ENCODE data around the gene CFAP90. TPM values are rescaled to one million over a fixed set of nuclear protein-coding genes. Genes with fewer than 3 reads are reported as not detected.

The CFAP90 gene
- total RNA-seq, 5 donors from 2014 or later (not counting 1 experiment from before 2014, with no cell fraction given) = not detected

DNA sequence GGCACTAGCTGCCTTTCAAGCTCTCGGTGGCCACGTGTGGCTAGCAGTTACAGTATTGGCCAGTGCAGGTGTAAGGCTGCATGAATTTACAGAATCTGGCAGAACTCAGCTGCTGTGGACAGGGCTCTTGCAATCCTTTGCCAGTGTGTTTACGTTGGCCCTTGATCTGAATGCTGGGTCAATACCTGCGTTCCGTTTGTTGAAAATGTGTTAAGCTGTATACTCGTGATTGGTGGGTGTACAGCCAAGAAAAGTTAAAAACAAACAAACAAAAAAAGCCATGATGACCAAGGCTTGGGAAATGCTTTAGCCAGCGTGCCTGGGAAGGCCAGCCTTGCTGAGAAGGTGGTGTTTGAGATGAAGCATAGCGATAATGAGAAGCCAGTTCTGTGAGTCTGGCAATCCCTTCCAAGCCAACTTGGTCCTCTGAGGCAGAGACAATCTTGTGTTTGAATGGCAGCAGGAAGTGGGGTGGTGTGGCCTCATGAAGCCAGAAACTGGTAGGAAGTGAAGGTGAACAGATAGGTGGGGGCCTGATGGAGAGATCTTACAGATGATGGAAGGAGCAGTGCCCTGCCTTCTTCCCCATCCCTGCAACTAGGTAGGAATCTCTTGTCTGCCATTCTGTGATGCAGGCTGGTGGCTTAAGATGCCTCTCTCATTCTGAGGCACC lies 820 bp upstream of the CFAP90 start:
- WGBS (ENCODE audit: insufficient coverage) = 98% methylated on average over 5 of the region's 8 CpGs
- CTCF ChIA-PET = no interaction called here
- ATAC-seq (replicated peaks in 1 of 4) = peak in 3 of 4 experiments; percentile 31 to 41 (median 36)

DNA sequence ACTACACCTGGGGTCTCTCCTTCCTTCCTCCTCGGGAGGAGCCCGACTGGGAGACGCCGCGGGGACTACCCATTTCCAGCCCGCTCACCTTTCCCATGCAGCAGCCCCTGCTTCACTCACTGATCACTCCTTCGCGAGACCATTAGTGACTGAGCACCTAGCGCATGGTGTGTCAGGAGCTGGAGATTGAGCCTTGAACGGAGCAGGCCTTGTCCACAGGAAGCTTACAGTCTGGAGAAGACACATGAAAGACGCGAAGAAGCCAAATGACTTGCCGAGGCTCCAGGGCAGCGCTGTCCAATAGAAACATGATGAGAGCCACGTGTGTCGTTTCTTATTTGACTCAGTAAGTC lies 283 bp upstream of the CFAP90 start:
- Histone ChIP-seq H3K27me3 (replicated peaks in 1 of 2; ENCODE audit: control insufficient read depth in 2 of 2, extremely low read depth in 1 of 2, insufficient read depth in 2 of 2, low read length in 1 of 2) (peaks cover 7 to 28% of the 10 kb centered on the region in 2 experiments), H3K9me3 (no peaks in the 10 kb centered on the region), H3K27ac (ENCODE audit: low read length) (no peak overlapping the region), H3K4me1 (ENCODE audit: control insufficient read depth in 1 of 2, extremely low read depth in 1 of 2, insufficient read depth in 2 of 2, low read length in 2 of 2) (peaks cover 3 to 26% of the 10 kb centered on the region in 2 experiments), H3K4me3 (ENCODE audit: control insufficient read depth in 1 of 2, extremely low read depth in 1 of 2, low read length in 1 of 2) (peak overlapping the region in 1 of 2 donors; percentile 23), H3K36me3 (ENCODE audit: control insufficient read depth in 2 of 2, extremely low read depth in 1 of 2, insufficient read depth in 1 of 2, low read length in 1 of 2) (no peaks in the 10 kb centered on the region)
- Mint-ChIP-seq H3K27me3 (peaks cover 9 to 24% of the 10 kb centered on the region in 2 donors), H3K4me1 (peaks cover 16 to 23% (median 21%) of the 10 kb centered on the region in 3 donors), H3K9me3 (no peaks in the 10 kb centered on the region), H3K27ac (no peak overlapping the region), H3K4me3 (peak overlapping the region; percentile 76 to 83 (median 82)), H3K36me3 (no peaks in the 10 kb centered on the region)
- ChIA-PET POLR2A (interaction anchor here in 1 of 2 donors (0.6 kb wide), 2 partner anchors 19 to 23 kb away, joined by 4 to 6 read pairs; no protein-coding TSS in a partner anchor), CTCF (interaction anchor here in 1 of 2 donors (0.8 kb wide), 1 partner anchor 21 kb away, joined by 3 read pairs; no protein-coding TSS in a partner anchor)
- ATAC-seq (replicated peaks in 1 of 4) (no peak), DNase-seq (no peak)
- WGBS (ENCODE audit: insufficient coverage) = 89% methylated on average over 10 of the region's 16 CpGs

More for the DNA sequence above, 820 bp upstream of the CFAP90 start:
- Mint-ChIP-seq H3K4me1 (peaks cover 16 to 23% (median 21%) of the 10 kb centered on the region in 3 donors), H3K27me3 (peaks cover 9 to 24% of the 10 kb centered on the region in 2 donors), H3K36me3 (no peaks in the 10 kb centered on the region), H3K4me3 (peak overlapping the region; percentile 76 to 83 (median 82)), H3K27ac (no peak overlapping the region), H3K9me3 (no peaks in the 10 kb centered on the region)
- POLR2A ChIA-PET = no interaction called here
- DNase-seq = peak in 2 of 35 experiments; percentile 3 to 14
- Histone ChIP-seq H3K27me3 (replicated peaks in 1 of 2; ENCODE audit: control insufficient read depth in 2 of 2, extremely low read depth in 1 of 2, insufficient read depth in 2 of 2, low read length in 1 of 2) (peaks cover 7 to 28% of the 10 kb centered on the region in 2 experiments), H3K9me3 (no peaks in the 10 kb centered on the region), H3K4me3 (ENCODE audit: control insufficient read depth in 1 of 2, extremely low read depth in 1 of 2, low read length in 1 of 2) (no peak overlapping the region), H3K4me1 (ENCODE audit: control insufficient read depth in 1 of 2, extremely low read depth in 1 of 2, insufficient read depth in 2 of 2, low read length in 2 of 2) (peaks cover 3 to 26% of the 10 kb centered on the region in 2 experiments), H3K27ac (ENCODE audit: low read length) (no peak overlapping the region), H3K36me3 (ENCODE audit: control insufficient read depth in 2 of 2, extremely low read depth in 1 of 2, insufficient read depth in 1 of 2, low read length in 1 of 2) (no peaks in the 10 kb centered on the region)

DNA sequence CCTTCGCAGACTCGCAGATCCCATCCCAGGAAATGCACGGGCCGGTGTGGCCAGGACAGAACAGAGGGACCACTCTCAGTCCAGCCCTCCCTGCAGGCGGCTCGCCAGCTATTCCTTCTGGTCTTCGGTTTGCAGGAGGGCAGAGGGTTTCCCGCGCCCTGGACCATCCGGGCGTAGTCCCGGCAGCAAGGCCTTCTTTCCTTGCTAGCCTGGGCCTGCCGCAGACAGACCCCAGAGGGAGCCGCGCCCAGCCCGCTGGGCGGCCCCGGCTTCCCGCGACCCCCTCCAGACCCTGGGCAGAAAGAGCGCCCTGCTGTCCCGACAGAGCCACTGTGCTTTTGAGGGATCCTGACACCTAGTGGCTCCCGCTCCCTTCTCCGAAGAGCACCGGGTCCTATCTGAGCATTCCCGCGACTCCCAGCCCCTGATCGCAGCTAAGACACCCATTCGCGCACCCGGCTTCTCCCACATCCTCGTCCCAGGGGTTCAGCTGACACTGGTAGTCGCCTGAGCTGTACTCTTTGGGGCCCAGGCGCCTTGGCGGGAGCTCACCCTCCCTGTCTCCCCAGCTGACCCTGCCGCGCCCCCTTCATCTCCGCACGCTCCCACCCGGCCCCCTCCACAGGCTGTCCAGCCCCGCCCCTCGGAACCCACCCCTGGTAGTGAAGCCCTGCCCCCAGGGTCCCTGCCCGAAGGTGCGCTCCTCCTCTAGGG lies 1.1 kb downstream of the CFAP90 start:
- H3K27ac ChIP-seq (ENCODE audit: low read length) = no peak overlapping the region
- Mint-ChIP-seq H3K4me3 (peak overlapping the region; percentile 73 to 83 (median 77)), H3K27ac (no peak overlapping the region), H3K36me3 (no peaks in the 10 kb centered on the region), H3K27me3 (peaks cover 13 to 24% of the 10 kb centered on the region in 2 donors), H3K9me3 (no peaks in the 10 kb centered on the region), H3K4me1 (peaks cover 16 to 23% (median 21%) of the 10 kb centered on the region in 3 donors)
- DNase-seq (peak in 3 of 35 experiments; percentile 10 to 13 (median 11)), ATAC-seq (replicated peaks in 1 of 4) (peak; percentile 13 to 49 (median 42))
- H3K4me3 ChIP-seq (ENCODE audit: control insufficient read depth in 1 of 2, extremely low read depth in 1 of 2, low read length in 1 of 2) = peak overlapping the region; percentile 42 to 69
- CTCF ChIA-PET = no interaction called here
- H3K36me3 ChIP-seq (ENCODE audit: control insufficient read depth in 2 of 2, extremely low read depth in 1 of 2, insufficient read depth in 1 of 2, low read length in 1 of 2) = no peaks in the 10 kb centered on the region
- peaks cover 3 to 26% of the 10 kb centered on the region in 2 experiments for H3K4me1 ChIP-seq (ENCODE audit: control insufficient read depth in 1 of 2, extremely low read depth in 1 of 2, insufficient read depth in 2 of 2, low read length in 2 of 2)
- H3K9me3 ChIP-seq = no peaks in the 10 kb centered on the region
- 6% methylated on average over 44 of the region's 44 CpGs for WGBS (ENCODE audit: insufficient coverage)
- POLR2A ChIA-PET = no interaction called here
- H3K27me3 ChIP-seq (replicated peaks in 1 of 2; ENCODE audit: control insufficient read depth in 2 of 2, extremely low read depth in 1 of 2, insufficient read depth in 2 of 2, low read length in 1 of 2) = peaks cover 7 to 28% of the 10 kb centered on the region in 2 experiments

DNA sequence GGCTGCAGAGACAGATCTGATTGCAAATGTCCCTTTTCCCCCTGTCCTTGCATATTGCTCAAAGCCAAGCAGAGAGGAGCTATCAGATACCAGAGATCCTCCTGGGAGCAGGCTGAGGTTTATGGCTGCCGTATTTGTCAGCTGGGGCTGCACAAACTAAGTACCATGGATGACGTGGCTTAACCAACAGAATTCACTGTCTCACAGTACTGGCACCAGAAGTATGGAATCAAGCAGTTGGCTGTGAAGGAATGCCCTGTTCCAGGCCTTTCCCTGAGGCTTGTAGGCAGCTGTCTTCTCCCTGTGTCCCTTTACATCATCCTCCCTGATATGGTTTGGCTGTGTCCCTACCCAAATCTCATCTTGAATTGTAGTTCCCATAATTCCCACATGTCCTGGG lies 2.6 kb downstream of the CFAP90 start:
- ATAC-seq (replicated peaks in 1 of 4) (no peak), DNase-seq (no peak)
- ChIA-PET CTCF (no interaction called here), POLR2A (interaction anchor here in 1 of 2 donors (0.8 kb wide), 1 partner anchor 17 kb away, joined by 3 read pairs; no protein-coding TSS in a partner anchor)
- no CpG with 5 or more reads among the region's 2 CpGs for WGBS (ENCODE audit: insufficient coverage)
- no peaks in the 10 kb centered on the region for H3K36me3 ChIP-seq (ENCODE audit: control insufficient read depth in 2 of 2, extremely low read depth in 1 of 2, insufficient read depth in 1 of 2, low read length in 1 of 2)
- no peak overlapping the region for H3K27ac Mint-ChIP-seq
- no peak overlapping the region for H3K4me3 Mint-ChIP-seq
- no peaks in the 10 kb centered on the region for H3K9me3 Mint-ChIP-seq
- H3K9me3 ChIP-seq = no peaks in the 10 kb centered on the region
- no peaks in the 10 kb centered on the region for H3K36me3 Mint-ChIP-seq
- peaks cover 7 to 28% of the 10 kb centered on the region in 2 experiments for H3K27me3 ChIP-seq (replicated peaks in 1 of 2; ENCODE audit: control insufficient read depth in 2 of 2, extremely low read depth in 1 of 2, insufficient read depth in 2 of 2, low read length in 1 of 2)
- peaks cover 23 to 26% of the 10 kb centered on the region in 2 donors for H3K27me3 Mint-ChIP-seq
- H3K4me3 ChIP-seq (ENCODE audit: control insufficient read depth in 1 of 2, extremely low read depth in 1 of 2, low read length in 1 of 2) = no peak overlapping the region
- H3K4me1 ChIP-seq (ENCODE audit: control insufficient read depth in 1 of 2, extremely low read depth in 1 of 2, insufficient read depth in 2 of 2, low read length in 2 of 2) = peaks cover 3 to 26% of the 10 kb centered on the region in 2 experiments
- H3K4me1 Mint-ChIP-seq = peaks cover 16 to 23% (median 21%) of the 10 kb centered on the region in 3 donors
- H3K27ac ChIP-seq (ENCODE audit: low read length) = no peak overlapping the region

DNA sequence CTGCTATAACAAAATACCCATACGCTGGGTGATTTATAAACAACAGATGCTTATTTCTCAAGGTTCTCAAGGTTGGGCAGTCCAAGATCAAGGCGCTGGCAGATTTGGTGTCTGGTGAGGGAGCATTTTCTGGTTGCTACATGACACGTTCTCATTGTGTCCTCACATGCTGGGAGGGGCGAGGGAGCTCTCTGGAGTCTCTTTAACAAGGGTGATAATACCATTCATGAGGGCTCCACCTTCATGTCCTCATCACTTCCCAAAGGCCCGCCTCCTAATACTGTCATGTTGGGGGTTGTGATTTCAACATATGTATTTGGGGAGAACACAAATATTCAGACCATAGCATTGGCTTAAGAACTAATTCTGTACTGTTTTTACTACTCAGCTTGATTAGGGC lies 4.6 kb downstream of the CFAP90 start:
- Histone ChIP-seq H3K27ac (ENCODE audit: low read length) (no peak overlapping the region), H3K4me3 (ENCODE audit: control insufficient read depth in 1 of 2, extremely low read depth in 1 of 2, low read length in 1 of 2) (no peak overlapping the region), H3K27me3 (replicated peaks in 1 of 2; ENCODE audit: control insufficient read depth in 2 of 2, extremely low read depth in 1 of 2, insufficient read depth in 2 of 2, low read length in 1 of 2) (peaks cover 7 to 26% of the 10 kb centered on the region in 2 experiments), H3K9me3 (no peaks in the 10 kb centered on the region), H3K36me3 (ENCODE audit: control insufficient read depth in 2 of 2, extremely low read depth in 1 of 2, insufficient read depth in 1 of 2, low read length in 1 of 2) (no peaks in the 10 kb centered on the region), H3K4me1 (ENCODE audit: control insufficient read depth in 1 of 2, extremely low read depth in 1 of 2, insufficient read depth in 2 of 2, low read length in 2 of 2) (peaks cover 3 to 15% of the 10 kb centered on the region in 2 experiments)
- no peak overlapping the region for H3K27ac Mint-ChIP-seq
- ATAC-seq (replicated peaks in 1 of 4) = no peak
- WGBS (ENCODE audit: insufficient coverage) = 78% methylated on average over 2 of the region's 5 CpGs
- peaks cover 26 to 28% of the 10 kb centered on the region in 2 donors for H3K27me3 Mint-ChIP-seq
- CTCF ChIA-PET = no interaction called here
- H3K36me3 Mint-ChIP-seq = no peaks in the 10 kb centered on the region
- H3K4me3 Mint-ChIP-seq = no peak overlapping the region
- H3K4me1 Mint-ChIP-seq = peaks cover 3 to 8% (median 8%) of the 10 kb centered on the region in 3 donors
- no peak for DNase-seq
- POLR2A ChIA-PET = no interaction called here
- no peaks in the 10 kb centered on the region for H3K9me3 Mint-ChIP-seq

DNA sequence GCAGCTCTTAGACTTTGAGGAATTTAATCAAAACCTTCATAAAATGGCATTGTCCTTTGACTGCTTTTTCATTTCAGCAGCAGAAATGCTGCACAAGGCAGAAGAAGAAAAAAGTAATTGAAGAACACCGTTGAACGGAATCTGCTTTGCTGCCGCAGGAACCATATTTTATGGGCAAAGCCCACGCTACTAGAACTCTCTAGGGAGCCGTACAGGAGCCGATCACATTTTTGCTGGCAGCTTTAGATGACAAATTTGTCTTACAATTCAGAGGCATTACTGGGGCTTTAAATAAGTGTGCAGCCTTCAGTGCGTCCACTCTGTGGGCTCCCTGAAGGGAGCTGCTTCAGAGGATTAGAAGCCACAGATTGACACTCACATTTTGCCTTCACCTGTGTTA lies 5.4 kb downstream of the CFAP90 start:
- ChIA-PET POLR2A (no interaction called here), CTCF (interaction anchor here in 1 of 2 donors (0.5 kb wide), 1 partner anchor 93 kb away, joined by 3 read pairs; no protein-coding TSS in a partner anchor)
- peaks cover 0 to 6% (median 5%) of the 10 kb centered on the region in 3 donors for H3K4me1 Mint-ChIP-seq
- no peaks in the 10 kb centered on the region for H3K9me3 ChIP-seq
- peaks cover 3 to 9% of the 10 kb centered on the region in 2 experiments for H3K4me1 ChIP-seq (ENCODE audit: control insufficient read depth in 1 of 2, extremely low read depth in 1 of 2, insufficient read depth in 2 of 2, low read length in 2 of 2)
- no peak for DNase-seq
- WGBS (ENCODE audit: insufficient coverage) = 97% methylated on average over 6 of the region's 7 CpGs
- peaks cover 7 to 21% of the 10 kb centered on the region in 2 experiments for H3K27me3 ChIP-seq (replicated peaks in 1 of 2; ENCODE audit: control insufficient read depth in 2 of 2, extremely low read depth in 1 of 2, insufficient read depth in 2 of 2, low read length in 1 of 2)
- H3K27ac ChIP-seq (ENCODE audit: low read length) = no peak overlapping the region
- H3K4me3 Mint-ChIP-seq = no peak overlapping the region
- no peaks in the 10 kb centered on the region for H3K36me3 ChIP-seq (ENCODE audit: control insufficient read depth in 2 of 2, extremely low read depth in 1 of 2, insufficient read depth in 1 of 2, low read length in 1 of 2)
- H3K9me3 Mint-ChIP-seq = peaks cover 0 to 1% (median 0%) of the 10 kb centered on the region in 3 donors
- H3K27ac Mint-ChIP-seq = no peak overlapping the region
- no peaks in the 10 kb centered on the region for H3K36me3 Mint-ChIP-seq
- H3K27me3 Mint-ChIP-seq = peaks cover 26 to 36% of the 10 kb centered on the region in 2 donors
- ATAC-seq (replicated peaks in 1 of 4) = no peak
- H3K4me3 ChIP-seq (ENCODE audit: control insufficient read depth in 1 of 2, extremely low read depth in 1 of 2, low read length in 1 of 2) = no peak overlapping the region

All from T-cell (primary cell).